Coronary artery (tissue), 2 donors: ENCODE measurements around the gene EPN1.

Experiments used
- DNase-seq: peaks from one replicate; pipeline ENCODE4 v3.0.0-alpha.2; 2017; ENCODE audit warnings: low spot score
- H3K27ac ChIP-seq, 2 donors: fragments of 200-600 bp; sonication (generic); one replicate each; pipeline ENCODE4 v1.5.1; 2016 to 2019
- H3K4me3 ChIP-seq: fragments of 200-600 bp; sonication (generic); 2 replicates; pipeline ENCODE4 v1.5.1; 2016; ENCODE audit warnings: mild to moderate bottlenecking, moderate library complexity
- CTCF ChIP-seq: fragments of 200-600 bp; sonication (generic); IDR thresholded peaks from one replicate; pipeline ENCODE4 v1.5.1; 2019; ENCODE audit warnings: antibody characterized with exemption

EPN1 gene

DNA sequence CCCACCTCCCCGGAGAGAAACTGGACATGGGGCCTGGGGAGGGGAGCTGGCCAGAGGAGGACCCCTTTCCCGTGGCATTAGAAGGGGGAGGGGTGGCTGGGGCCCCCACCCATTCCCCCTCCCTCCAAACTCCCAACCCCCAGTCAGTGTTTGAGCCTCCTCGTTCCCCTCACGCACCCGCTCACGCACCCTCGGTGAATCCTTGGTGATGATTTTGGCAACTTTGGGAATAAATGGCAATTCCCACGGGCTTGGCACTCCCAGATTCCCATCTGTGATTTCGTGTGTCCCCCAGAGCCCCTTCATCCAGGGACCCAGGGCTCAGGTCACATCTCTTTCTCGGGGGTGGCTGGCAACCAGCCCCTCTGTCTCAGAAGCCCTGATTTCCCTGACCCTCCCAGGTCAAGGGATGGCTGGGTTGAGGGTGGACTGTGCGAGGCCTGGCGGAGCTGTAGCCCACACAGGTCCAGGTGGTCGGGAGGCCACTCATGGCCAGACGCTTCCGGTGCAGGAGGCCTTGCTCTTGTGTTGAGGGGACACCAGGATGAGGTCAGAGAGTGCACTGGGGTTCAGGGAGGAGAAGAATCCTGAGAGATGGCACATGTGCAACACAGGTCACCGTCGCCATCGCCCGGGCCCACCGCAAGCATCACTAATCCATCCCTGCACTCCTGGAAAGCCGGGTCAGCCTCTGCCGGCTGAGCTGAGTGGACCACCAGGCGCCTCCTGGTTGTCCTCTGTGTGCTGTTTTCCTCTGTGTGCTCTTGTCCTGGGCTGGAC, 20.7 kb downstream of the EPN1 start:
- DNase-seq: no peak
- Histone ChIP-seq H3K27ac (no peak overlapping the region), H3K4me3 (no peak overlapping the region)
- TF ChIP-seq CTCF: no peak

DNA sequence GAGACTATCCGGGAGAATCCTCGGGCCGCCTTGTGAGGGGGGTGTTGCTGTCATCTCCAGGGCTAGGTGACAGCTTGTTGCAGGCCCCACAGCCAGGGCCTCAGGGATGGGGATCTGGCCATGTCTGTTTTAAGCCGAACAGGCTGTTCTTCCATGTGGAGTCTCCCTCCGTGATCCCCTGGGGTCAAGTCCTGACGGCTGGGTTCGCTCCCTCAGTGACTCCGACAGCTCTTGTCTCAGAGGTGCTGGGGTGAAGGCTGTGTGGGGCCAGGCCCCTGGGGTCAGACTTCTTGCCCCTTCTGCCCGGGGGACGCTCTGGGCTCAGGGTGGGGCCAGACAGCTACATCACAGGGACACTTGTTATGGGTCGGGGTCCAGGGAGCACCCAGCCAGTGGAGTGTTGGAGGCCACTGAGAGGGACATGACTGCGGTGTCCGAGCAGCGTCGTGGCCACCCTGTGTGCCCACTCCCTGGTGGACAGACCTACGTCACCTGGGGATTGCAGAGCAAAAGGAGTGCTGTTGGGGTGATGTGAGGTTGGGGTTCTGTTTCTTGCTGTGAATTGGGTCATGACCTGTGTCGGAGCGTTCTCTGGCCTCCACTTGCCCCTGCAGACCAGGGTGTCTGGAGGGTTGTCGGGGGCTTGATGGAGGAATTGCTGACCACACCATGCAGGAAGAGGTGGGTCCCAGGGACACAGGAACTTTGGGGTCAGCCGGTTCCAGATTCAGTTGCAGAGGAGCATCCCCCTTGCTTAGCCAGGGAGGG, 21.5 kb downstream of the EPN1 start:
- H3K27ac ChIP-seq: no peak overlapping the region
- DNase-seq: no peak
- no peak for TF ChIP-seq CTCF
- no peak overlapping the region for H3K4me3 ChIP-seq

GRCh38 chr19:55697069-55697440, 22.0 kb downstream of the EPN1 start:
- DNase-seq: no peak
- H3K27ac ChIP-seq: no peak overlapping the region
- TF ChIP-seq CTCF: no peak
- no peak overlapping the region for H3K4me3 ChIP-seq

GRCh38 chr19:55697698-55698097, 22.7 kb downstream of the EPN1 start:
- H3K27ac ChIP-seq: no peak overlapping the region
- DNase-seq: no peak
- no peak overlapping the region for H3K4me3 ChIP-seq
- TF ChIP-seq CTCF: no peak

GRCh38 chr19:55698256-55698655, 23.2 kb downstream of the EPN1 start:
- Histone ChIP-seq H3K27ac (no peak overlapping the region), H3K4me3 (no peak overlapping the region)
- no peak for DNase-seq
- TF ChIP-seq CTCF: no peak

DNA sequence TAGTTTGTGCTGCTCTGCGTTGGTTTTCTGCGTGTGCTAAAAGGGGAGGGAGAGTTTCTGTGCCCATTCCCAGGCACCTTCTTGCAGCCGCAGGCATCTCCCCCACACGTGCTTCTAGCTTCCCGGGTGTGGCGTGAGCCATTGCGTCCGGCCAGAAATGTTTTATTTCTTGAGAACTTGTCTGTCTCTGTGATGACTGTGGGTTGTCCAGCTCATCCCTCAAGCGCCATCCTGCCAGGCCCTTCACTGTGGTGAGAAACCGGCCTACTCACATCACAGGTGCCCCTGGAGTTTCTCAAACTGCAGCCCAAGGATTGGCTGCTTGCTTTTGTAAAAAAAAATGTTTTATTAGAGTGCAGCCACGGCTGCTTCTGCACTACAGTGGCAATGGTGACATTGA, 24.2 kb downstream of the EPN1 start:
- H3K4me3 ChIP-seq: no peak overlapping the region
- H3K27ac ChIP-seq: no peak overlapping the region
- TF ChIP-seq CTCF: no peak
- DNase-seq: no peak

- no peak for DNase-seq
- no peak overlapping the region for H3K27ac ChIP-seq
- no peak for TF ChIP-seq CTCF
- H3K4me3 ChIP-seq: no peak overlapping the region
Measured at GRCh38 chr19:55700813-55701212, 25.8 kb downstream of the EPN1 start.
